ENCODE measurements around the gene CAPZB. TPM values are rescaled to one million over a fixed set of nuclear protein-coding genes. Genes with fewer than 3 reads are reported as not detected.
A peak's percentile ranks its signal among the peaks of the same experiment; 100 is the strongest.
"Not testable (repeated sequence)": the region's sequence is repeated elsewhere in the genome, so short reads cannot be mapped to it uniquely, and the experiment has no call there.

Gene CAPZB
- total RNA-seq, 2 donors from 2014 or later, result 404 to 419 TPM

DNA sequence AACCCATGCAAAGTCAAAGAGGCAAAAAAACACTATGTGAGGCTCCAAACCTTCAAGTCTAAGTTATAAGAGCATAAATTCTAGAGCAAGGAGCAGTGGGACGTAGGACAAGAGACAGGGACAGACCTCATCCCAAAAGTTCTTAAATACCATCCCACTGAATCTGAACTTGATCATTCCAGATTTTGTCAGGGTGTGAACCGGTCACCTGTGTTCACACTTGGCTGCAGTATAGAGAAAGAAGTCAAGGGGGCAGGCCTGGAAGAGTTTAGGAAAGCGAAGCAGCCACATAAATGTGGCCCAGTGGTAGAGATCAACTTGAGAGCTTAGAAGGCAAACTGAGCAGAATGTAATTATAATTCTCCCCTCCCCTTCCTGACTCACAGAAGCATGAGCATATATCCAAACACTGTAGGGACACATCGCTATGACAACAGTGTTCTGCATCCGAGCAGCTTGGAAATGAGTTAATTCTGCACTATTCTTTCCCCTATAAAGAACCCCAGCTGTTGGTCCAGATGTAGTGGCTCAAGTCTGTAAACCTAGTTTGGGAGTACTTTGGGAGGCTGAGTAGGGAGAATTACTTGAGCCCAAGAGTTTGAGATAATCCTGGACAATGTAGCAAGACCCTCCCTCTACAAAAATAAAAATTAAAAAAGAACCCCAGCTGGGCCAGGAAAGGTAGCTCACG is 176.1 kb downstream of the CAPZB start:
- no peak for ATAC-seq

DNA sequence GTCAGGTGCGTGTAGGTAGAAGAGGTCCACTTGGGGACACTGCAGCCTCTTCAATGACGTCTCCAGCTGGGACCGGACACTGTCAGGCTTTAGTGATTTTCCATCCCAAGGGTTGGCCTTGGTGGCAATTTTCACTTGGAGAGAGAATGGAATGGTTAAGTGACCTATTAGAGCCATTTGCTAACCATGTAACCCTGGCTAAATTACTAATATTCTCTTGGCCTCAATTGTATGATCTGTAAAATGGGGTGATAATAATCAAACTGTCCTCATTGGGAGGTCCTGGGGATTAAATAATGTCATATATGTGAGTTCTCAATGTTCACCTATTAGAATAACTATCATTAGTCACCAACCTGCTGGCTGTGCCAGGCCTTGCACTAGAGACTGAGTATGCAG is 176.8 kb downstream of the CAPZB start:
- peaks cover 13 to 19% of the 10 kb centered on the region in 2 donors for H3K36me3 Mint-ChIP-seq
- H3K27ac Mint-ChIP-seq, result peak overlapping the region in 1 of 2 donors; percentile 34
- DNase-seq (ENCODE audit: low spot score in 2 of 2), result no peak
- no peaks in the 10 kb centered on the region for H3K9me3 Mint-ChIP-seq
- ATAC-seq, result no peak

More for the DNA sequence above, 176.1 kb downstream of the CAPZB start:
- H3K27ac Mint-ChIP-seq, result peak overlapping the region in 1 of 2 donors; percentile 34
- H3K9me3 Mint-ChIP-seq, result no peaks in the 10 kb centered on the region
- peaks cover 12 to 16% of the 10 kb centered on the region in 2 donors for H3K36me3 Mint-ChIP-seq
- no peak for DNase-seq (ENCODE audit: low spot score in 2 of 2)

DNA sequence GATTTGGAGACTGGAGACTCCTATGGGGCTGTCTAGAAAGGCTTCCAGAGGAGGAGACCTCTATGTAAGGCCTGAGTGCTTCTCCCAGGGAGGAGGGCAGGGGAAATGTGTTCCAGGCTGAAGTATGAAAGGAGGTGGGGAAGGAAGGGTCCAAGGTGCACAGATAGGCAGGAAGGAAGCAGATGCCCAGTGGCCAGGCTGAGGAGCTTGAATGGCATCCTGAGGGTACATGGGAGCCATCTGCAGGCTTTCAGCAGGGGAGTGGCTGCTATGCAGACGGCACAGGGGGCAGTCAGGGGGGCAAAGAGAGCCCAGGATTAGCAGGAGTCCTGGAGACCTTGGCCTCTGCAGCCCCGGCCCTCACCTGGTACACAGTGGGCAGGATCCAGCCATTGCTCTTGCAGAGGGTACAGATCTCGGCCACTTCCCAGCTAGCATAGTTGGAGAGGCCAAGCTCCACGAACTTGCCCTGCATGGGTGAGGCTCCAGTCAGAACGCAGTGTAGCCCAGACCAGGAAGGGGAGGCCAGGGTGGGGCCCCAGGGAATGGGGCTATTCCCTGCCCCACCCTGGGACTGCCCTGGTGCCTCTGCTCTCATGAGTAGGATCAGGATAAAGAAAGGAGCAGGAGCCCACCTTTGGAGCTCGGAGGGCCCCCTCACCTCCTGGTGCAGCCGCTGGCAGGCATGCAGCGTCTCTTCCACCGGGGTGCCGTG is 177.4 kb downstream of the CAPZB start:
- no peak for ATAC-seq
- no peak for DNase-seq (ENCODE audit: low spot score in 2 of 2)
- no peaks in the 10 kb centered on the region for H3K9me3 Mint-ChIP-seq
- H3K36me3 Mint-ChIP-seq, result peaks cover 13 to 23% of the 10 kb centered on the region in 2 donors
- no peak overlapping the region for H3K27ac Mint-ChIP-seq

DNA sequence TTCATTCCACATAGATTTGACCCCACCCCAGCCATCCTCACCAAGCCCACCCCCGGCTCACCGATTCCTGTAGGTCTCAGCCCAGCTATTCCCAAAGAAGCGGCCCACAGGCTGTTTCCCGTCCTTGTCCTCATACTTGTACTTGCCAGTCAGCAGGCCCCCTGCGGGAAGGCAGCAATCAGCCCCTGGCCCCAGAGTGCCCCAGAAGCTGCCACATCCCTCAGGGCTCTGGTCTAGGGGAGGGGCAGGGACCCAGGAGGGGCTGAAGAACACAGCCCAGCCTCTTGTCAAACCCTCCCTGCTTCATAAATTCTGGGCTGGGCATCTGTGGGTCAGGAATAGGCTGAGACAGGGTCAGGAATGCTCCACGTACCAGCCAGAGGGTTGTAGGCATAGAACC is 178.4 kb downstream of the CAPZB start:
- peaks cover 13 to 23% of the 10 kb centered on the region in 2 donors for H3K36me3 Mint-ChIP-seq
- ATAC-seq (no peak), DNase-seq (ENCODE audit: low spot score in 2 of 2) (no peak)
- no peaks in the 10 kb centered on the region for H3K9me3 Mint-ChIP-seq
- H3K27ac Mint-ChIP-seq, result no peak overlapping the region

DNA sequence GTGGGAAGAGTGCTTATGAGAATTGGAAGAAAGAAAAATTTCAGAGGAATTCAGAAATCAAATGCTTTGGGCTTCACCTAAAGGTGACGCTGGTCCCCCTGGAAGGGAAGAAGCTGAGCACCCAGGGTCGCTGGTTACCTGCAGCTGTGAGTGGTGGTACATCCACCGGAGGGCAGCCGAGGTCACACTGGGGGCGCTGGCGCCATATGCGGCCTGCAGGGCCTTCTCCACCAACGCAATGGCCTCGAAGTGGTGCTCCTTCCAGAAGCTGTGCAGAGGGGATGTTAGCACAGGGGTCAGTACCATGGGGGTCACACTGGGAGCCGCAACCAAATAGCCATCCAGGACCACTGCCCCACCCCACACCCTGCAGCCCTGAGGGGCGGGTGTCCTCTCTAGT is 179.5 kb downstream of the CAPZB start:
- no peak overlapping the region for H3K27ac Mint-ChIP-seq
- no peak for DNase-seq (ENCODE audit: low spot score in 2 of 2)

DNA sequence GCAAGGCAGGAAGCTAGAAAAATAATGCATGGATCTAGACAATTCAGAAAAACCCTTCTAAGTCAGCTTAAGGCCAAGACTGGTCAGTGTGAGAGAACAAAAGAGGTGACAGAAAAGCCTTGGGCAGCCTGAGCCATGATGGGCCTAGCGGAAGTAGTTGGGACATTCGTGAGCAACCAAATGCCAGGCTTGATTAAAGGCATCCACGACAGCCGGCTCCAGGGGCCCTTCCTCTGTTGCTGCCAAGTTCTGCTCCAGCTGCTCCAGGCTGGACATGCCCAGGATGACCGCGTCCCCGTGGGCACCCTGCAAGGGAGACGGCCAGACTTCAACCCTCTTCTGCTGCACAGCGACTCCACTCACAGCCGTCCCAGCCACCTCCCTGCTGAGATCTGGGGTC is 181.3 kb downstream of the CAPZB start:
- peak overlapping the region in 1 of 2 donors; percentile 31 for H3K27ac Mint-ChIP-seq
- ATAC-seq; H3K9me3 Mint-ChIP-seq; DNase-seq (ENCODE audit: low spot score in 2 of 2): not testable (repeated sequence)
- peaks cover 13 to 16% of the 10 kb centered on the region in 2 donors for H3K36me3 Mint-ChIP-seq

More for the DNA sequence above, 179.5 kb downstream of the CAPZB start:
- H3K36me3 Mint-ChIP-seq, result peaks cover 13 to 16% of the 10 kb centered on the region in 2 donors
- ATAC-seq, result no peak
- H3K9me3 Mint-ChIP-seq, result no peaks in the 10 kb centered on the region

DNA sequence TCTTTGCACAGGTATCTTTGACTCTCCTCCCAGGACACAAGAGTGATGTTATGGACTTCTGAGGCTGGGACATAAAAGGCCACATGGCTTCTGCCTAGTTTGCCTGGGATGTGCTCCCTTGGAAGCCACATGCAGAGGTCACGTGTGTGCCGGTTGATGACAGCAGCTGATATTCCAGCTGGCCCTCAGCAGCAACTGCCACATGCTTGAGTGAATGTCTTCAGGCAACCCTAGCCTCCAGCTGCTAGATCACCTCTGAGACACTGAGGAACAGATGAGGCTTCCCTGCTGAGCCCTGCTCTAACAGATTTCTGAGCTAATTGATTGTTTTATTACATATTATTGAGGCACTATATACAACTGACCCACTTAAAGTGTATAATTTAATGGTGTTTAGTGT is 185.1 kb downstream of the CAPZB start:
- DNase-seq (ENCODE audit: low spot score in 2 of 2) (no peak), ATAC-seq (no peak)
- H3K9me3 Mint-ChIP-seq, result peaks cover 9 to 15% of the 10 kb centered on the region in 2 donors
- H3K36me3 Mint-ChIP-seq, result peaks cover 24 to 25% of the 10 kb centered on the region in 2 donors
- H3K27ac Mint-ChIP-seq, result no peak overlapping the region

DNA sequence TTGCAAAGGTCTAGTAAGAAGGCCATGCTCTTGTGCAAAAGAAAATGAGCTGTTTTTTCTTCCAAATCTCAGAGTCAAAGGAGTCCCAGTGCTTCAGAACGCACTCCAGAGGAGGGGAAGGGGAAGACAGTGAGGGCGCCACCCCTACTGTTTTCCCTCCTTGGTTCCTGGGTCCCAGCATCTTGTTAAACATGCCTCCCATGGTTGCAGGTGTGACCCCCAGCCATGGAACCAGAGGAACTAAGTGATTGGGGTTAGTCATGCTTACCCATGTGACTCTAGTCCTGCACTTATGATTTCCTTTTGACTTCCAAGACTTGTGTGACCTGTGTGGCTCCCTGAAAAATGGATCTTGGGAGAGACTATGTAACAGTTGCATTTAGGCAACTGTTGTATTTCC is 190.7 kb downstream of the CAPZB start:
- DNase-seq (ENCODE audit: low spot score in 2 of 2) (no peak), ATAC-seq (no peak)
- peaks cover 18 to 34% of the 10 kb centered on the region in 2 donors for H3K9me3 Mint-ChIP-seq
- no peak overlapping the region for H3K27ac Mint-ChIP-seq
- peaks cover 33 to 43% of the 10 kb centered on the region in 2 donors for H3K36me3 Mint-ChIP-seq

DNA sequence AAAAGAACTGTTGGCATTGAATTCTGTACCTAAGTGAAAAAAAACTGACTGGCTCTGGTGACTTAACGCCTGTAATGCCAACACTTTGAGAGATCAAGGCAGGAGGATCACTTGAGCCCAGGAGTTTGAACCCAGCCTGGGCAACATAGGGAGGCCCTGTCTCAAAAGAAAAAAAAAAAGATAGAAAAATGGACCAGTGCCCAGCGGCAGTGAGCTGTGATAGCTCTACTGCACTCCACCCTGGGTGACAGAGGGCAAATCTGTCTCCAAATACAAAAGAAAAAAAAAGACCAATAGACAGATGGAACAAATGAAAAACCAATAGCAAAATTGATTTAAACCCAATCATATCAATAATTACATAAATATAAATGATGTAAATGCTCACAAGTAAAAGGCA is 196.1 kb downstream of the CAPZB start:
- Mint-ChIP-seq H3K36me3 (peaks cover 11 to 23% of the 10 kb centered on the region in 2 donors), H3K9me3 (peaks cover 2 to 11% of the 10 kb centered on the region in 2 donors), H3K27ac (no peak overlapping the region)
- ATAC-seq (no peak), DNase-seq (ENCODE audit: low spot score in 2 of 2) (no peak)

Other genes with a start within 250 kb of the CAPZB start
- 10 to 100 TPM; 42.2 to 44.4 TPM for gene EMC1, start 234.0 kb downstream of the CAPZB start, total RNA-seq
- gene MRTO4, start 233.7 kb downstream of the CAPZB start, total RNA-seq, result 10 to 100 TPM; 60.4 to 83.6 TPM
- under 1 TPM; 0.68 to 0.93 TPM for gene AKR7A3, start 196.8 kb downstream of the CAPZB start, total RNA-seq
- 10 to 100 TPM; 42.9 to 50.2 TPM for gene AKR7A2, start 173.4 kb downstream of the CAPZB start, total RNA-seq
- 1 to 10 TPM; 6.7 to 7.2 TPM for gene SLC66A1, start 173.2 kb downstream of the CAPZB start, total RNA-seq
- 10 to 100 TPM; 16.2 to 24.0 TPM for gene NBL1, start 158.8 kb upstream of the CAPZB start, total RNA-seq
- gene HTR6, start 179.3 kb upstream of the CAPZB start, total RNA-seq, result under 1 TPM; 0.11 to 0.68 TPM